ENCODE results near the gene KLKB1.

KLKB1 gene

GRCh38 chr4:186304216-186304615 is 76.9 kb downstream of the KLKB1 start:
- H3K27ac Mint-ChIP-seq, result no peak overlapping the region
- no peaks in the 10 kb centered on the region for H3K4me1 Mint-ChIP-seq (ENCODE audit: low read depth)
- no peaks in the 10 kb centered on the region for H3K9me3 Mint-ChIP-seq (ENCODE audit: low read depth)
- no peaks in the 10 kb centered on the region for H3K36me3 Mint-ChIP-seq
- peaks cover 10% of the 10 kb centered on the region for H3K27me3 Mint-ChIP-seq
- no peak overlapping the region for H3K4me3 Mint-ChIP-seq

- Mint-ChIP-seq H3K27me3 (peaks cover 9% of the 10 kb centered on the region), H3K9me3 (ENCODE audit: low read depth) (no peaks in the 10 kb centered on the region), H3K36me3 (no peaks in the 10 kb centered on the region), H3K4me1 (ENCODE audit: low read depth) (no peaks in the 10 kb centered on the region), H3K27ac (no peak overlapping the region), H3K4me3 (no peak overlapping the region)
These were observed 77.7 kb downstream of the KLKB1 start for GRCh38 chr4:186304866-186305505.

GRCh38 chr4:186307497-186307896 is 80.2 kb downstream of the KLKB1 start:
- Mint-ChIP-seq H3K27me3 (peaks cover 13% of the 10 kb centered on the region), H3K4me1 (ENCODE audit: low read depth) (no peaks in the 10 kb centered on the region), H3K4me3 (no peak overlapping the region), H3K36me3 (no peaks in the 10 kb centered on the region), H3K9me3 (ENCODE audit: low read depth) (no peaks in the 10 kb centered on the region), H3K27ac (no peak overlapping the region)

- Mint-ChIP-seq H3K4me3 (no peak overlapping the region), H3K27me3 (peaks cover 16% of the 10 kb centered on the region), H3K27ac (no peak overlapping the region), H3K36me3 (no peaks in the 10 kb centered on the region), H3K9me3 (ENCODE audit: low read depth) (no peaks in the 10 kb centered on the region), H3K4me1 (ENCODE audit: low read depth) (no peaks in the 10 kb centered on the region)
These were observed 80.6 kb downstream of the KLKB1 start for GRCh38 chr4:186307916-186308315.
